GM21360 (cell line): ENCODE results near the gene LMOD1.
"Not testable (repeated sequence)": the region's sequence is repeated elsewhere in the genome, so short reads cannot be mapped to it uniquely, and the experiment has no call there.

Experiments
- ATAC-seq: cut with Tn5 transposase; IDR thresholded peaks from one replicate; pipeline ENCODE4 v1.9.1; 2021; ENCODE audit warnings: mild to moderate bottlenecking, moderate library complexity; ENCODE audit not compliant: unreplicated experiment

Gene LMOD1

DNA sequence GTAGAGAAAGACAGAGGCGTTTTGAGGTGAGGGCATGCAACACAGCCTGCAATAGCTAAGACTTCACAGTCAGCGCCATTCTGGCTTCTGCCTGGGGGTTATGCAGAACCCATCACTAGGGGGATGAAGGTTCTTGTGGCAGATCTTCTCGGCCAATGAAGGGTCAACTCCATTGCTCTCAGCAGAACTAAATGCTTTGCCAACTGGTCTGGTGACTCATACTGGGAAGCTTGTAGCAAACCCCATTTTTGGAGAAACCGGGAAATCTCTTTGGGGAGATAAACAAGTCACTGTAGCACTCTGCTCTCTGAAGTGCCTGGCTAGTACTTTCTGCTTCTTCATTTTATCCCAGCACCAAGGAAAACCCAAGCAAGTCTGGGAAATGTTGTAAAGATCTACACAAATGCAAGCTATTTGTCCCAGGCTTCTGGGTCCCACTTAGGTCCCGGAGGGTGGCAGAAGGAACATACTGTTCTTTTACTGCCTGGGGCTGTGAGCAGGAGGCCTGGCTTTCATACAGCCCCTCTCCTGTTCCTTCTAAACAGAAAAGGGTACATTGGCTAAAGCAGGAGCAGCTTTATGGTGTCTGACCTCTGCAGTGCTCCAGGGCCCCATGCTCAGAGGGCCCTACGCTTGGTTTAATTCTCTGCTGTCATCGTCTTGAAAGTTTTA lies 28.9 kb downstream of the LMOD1 start:
- ATAC-seq, result no peak

DNA sequence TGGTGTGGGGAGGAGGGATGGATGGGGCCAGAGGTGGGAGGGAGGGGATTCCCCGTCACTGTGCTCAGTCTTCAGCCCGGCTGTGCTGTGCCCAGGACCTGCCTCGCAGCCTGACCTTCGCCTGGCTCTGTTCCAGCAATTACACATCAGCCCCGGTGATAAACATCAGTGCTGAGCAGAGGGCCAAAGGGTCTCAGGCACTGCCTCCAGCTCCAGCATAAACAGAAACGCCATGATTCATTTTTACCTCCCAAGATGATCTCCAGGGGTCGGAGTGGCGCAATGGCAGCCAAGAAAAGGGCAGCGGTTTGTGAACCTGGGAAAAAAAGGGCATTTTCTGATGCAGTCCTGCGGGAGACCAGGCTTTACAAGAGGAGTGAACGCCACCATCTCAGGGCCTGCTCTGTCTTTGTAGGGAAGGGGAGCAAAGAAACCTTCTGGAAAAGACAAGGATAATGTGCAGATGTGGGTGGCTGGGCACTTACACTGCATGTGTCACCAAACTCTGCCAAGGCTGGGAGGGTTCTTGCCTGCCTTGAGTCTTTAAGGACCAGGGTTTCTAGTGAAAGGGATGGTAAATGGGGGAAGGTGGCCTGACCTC lies 29.6 kb downstream of the LMOD1 start:
- ATAC-seq, result no peak

DNA sequence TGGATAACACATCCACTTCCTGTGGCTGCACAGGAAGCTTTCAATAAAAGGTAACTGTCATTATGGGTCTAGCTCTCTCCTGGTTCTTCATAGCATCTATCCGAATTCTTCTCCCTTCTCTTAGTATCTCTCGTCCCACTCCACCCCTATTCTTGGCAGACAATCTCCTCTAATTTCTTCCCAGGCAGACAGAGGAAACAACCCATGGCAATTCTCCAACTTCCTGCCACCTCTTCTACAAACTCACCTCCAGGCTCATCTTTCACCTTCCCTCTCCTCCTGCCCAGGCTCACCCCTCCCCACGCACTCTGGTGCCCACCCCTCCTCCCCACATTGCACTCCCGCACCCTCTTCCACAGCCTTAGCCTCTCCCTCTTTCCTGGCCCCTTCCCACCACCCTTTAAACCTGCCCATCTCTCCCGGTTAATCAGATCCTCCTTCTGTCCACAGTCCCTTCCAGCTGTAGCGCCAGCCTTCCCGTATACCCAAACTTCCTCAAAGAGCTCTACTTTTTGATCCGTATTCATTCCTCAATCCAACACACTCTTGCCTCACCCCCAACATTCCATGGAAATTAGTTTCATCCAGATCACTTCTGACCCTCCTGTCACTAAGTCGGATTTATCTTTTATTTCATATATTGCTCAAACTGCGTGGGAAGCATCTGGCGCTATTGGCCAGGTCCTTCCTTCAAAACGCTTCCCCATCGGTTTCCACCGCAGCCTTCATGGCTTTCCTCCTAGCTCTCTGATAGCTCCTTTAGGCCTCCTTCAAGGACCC lies 31.7 kb downstream of the LMOD1 start:
- no peak for ATAC-seq

DNA sequence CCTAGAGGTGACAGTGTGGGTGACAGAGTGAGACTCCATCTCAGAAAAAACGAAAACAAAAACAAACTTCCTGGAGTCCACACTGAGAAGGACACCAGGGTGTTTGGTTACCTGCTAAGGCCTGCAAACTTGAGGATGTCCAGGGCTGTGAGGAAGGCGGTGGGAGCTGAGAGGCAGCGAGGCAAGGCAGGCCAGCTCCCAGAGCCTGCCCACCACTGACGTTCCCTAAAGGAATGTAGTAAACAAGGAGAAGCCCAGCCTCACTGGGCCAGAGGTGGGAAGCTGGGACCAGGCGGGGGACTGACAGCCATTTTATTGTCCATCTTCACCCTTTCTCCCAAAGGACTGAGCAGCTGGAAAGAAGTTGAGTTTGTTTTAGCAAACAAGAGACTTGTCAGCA lies 33.5 kb downstream of the LMOD1 start:
- no peak for ATAC-seq

DNA sequence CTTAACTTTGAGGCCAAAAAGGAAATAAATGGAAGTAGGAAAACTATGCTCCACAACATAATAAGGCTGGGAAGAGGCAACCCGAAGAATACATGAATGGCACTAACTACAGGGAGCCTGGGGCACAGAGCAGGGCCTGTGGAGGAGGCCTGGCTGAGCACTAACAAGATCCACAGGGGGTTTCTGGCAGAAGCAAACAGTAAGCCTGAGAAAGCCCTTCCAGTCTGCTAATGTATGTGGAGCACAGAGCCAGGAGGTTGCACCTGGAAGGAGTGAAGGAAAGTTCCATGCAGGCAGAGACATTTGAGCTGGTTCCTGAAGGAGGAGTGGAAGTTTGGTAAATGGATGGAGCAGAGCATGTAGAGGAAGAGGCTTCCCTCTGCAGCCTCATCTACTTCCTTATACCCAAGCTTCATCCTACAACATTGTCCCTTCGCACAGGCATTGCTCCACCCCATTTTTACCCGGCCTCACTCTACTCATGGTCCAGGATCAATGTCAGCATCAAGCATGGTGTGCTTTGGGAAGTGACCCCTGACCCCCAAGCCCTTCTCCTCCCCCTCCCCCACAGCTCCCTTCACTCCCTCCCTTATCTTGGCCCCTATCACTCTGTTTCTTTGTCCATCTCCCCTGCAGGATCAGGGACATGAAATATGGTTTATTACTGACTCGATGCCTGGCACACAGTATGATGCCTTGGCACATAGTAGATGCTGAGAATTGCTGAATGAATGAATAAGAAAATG lies 34.3 kb downstream of the LMOD1 start:
- ATAC-seq, result no peak

DNA sequence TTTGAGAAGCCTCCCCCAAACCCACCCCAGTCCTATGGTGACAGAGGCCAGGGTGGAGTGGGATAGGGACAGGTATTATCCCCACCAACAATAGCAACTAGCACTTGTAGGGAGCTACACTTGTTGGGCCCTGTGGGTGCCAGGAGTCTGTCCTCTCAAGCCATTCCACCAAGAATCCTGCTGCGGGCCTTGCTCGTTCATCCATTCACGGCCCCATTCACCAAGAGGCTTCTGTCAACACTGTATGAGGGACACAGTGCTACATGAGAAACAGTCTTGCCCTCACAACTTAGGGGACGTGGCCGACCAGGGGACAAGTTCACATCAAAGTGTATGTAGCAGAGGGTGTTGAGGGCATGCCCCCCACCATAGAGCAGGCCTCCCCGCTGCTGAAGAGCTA lies 38.7 kb downstream of the LMOD1 start:
- no peak for ATAC-seq

DNA sequence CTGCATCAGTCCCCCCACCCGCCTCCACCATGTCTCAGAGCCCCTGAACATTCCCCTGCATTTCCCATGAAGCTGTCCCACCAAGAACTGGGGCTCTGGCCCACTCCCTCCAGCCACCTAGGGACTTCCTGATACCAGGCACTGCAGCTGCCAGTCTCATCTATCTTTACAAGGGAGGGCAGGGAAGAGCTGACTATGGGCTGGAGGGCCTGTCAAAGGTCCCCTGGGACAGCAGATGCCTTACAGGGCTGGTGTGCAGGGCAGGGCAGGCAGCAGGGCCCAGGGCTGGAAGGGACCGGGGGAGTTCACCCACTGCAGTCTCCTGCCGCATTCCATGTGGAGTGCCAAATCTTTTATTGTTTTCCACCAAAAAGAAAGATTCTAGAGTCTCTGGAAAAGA lies 40.0 kb downstream of the LMOD1 start:
- no peak for ATAC-seq

DNA sequence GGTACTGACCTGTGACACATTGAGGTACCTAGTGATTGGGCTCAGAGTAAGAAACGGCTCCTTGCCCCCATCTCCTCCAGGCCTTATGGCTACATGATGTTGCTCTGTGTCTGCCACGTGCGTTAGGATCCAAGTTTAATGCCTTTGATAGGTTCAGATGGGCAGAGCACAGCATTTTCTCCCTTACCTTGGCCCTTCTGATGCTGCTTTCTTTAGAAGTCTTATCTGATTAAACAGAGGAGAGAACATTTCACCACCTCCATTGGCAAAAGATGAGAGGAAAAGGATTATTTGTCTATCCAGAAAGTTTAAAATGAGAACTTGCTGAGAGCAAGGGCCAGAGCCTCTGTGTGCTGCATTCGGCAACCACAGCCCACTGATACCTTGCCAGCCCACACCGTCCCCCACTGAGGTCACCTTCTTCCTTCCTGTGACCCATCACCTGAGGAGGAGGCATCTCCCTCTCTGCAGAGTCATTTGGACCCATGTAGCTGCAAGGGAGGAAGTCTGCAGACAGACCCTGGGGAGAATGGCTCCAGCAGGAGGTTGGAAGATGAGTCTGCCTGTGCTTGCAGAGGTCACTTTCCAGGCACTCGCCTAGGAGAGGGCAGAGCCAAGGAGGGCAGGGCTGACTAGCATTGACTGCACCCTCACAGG lies 41.0 kb downstream of the LMOD1 start:
- no peak for ATAC-seq

DNA sequence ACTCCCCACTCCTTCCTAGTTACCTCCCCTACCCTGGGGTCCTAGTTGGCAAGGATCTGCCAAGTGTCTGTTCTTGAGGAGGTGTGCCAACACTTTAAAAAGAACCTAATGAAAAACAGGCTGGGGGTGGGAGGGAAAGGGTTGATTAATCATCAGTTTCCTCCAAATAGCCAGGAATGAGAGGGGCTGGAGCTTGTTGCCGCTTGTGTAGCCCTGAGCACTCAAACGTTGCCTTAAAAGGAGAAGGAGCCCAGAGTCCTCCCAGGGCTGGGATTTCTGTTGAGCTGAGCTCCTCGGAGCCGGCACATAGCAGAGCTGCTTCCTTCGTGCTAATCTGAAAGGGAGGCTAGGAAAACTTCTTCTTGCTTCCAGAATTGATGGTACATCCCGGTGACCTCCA lies 41.8 kb downstream of the LMOD1 start:
- no peak for ATAC-seq

DNA sequence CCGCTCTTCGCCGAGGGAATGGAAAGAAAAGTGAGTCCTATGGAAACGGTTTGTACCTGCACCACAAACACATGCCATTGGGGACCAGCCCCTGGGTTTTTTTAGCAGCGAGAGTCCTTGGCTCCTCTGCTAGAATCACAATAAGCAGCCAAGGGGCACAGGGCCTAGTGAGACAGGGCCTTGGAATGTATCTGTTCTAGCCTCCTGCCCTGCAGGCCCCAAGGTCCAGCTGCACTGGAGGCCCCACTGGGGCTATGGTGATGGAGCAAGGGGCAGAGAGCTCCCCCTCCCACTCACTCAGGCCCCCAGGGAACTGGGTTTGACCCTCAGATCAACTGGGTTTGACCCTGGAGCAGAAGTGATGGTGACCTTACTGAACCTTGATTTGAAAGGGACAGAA lies 43.2 kb downstream of the LMOD1 start:
- no peak for ATAC-seq

DNA sequence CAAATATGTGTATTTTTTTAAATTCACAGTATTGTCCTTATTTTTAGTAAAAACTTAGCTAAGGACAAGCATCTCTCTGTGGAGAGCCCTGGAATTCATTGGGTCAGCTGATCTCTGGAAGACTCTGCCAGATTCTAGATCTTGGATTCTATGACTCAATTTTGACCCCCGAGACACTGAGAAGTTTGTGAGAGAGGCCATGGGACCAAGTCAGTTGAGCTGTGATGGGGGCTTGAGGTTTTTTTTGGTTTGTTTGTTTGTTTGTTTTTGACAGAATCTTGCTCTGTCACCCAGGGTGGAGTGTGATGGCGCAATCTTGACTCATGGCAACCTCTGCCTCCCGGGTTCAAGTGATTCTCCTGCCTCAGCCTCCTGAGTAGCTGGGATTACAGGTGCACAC lies 44.1 kb downstream of the LMOD1 start:
- ATAC-seq, result no peak

DNA sequence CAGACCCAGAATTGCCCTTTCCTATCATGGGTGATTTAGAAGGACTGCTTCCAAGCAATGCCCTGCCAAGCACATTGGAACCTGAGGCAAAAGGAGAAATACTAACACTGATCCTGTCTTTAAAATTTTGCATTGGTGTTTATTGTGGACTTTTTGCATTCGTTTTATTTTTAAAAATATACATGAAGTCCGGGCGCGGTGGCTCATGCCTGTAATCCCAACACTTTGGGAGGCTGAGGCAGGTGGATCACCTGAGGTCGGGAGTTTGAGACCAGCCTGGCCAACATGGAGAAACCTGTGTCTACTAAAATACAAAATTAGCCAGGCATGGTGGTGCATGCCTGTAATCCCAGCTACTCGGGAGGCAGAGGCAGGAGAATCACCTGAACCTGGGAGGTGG lies 45.3 kb downstream of the LMOD1 start:
- not testable (repeated sequence) for ATAC-seq

DNA sequence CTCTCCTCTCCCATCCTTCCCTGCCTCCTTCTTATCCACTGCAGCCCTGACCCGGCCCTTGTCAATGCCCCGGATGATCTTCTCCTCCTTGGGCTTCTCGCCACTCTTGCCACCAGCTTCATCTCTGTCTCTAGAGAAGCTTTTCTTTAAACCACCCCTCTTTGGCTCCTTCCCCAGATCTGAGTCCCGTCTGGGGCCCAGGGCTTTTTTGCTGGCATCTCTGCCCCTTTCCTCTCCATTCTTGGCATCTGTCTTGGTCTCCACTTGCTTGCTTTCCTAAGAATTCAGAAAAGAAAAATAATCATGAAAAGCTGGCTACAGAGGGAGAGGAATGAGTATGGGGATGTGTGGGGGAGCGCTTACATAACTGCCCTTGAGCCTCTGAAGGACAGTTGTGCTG lies 45.9 kb downstream of the LMOD1 start:
- ATAC-seq, result no peak

DNA sequence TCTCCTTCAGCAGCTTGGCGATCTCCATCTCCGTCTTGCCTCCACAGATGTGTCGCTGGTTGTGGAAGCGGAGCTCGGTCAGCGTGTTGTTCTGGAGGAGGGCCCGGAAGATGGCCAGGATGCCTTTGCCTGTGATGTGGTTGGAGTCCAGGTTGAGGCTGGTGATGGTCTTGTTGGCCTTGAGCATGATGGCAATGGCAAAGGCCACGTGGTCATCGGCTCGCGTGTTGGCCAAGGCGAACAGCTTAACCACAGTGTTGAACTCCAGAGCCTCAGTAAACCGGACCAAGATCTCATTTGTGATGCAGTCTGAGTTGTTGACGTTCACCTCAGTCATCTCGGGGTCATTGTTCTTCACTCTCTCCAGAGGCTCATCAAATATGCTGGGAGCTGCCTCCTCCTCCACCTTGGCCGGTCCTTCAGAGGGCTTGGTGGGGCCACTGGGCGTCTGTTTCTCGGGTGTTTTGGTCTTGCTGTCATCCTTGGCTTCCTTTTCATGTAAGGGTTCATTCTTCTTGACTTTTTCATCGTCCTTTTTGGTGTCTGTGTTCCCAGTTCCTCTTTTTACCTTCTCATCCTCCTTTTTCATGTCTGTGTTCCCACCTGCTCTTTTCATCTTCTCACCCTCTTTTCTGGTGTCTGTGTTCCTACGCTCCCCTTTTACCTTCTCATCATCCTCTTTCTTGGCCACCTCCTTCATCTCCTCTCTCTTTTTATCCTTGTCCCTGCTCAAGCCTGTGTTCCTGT lies 46.5 kb downstream of the LMOD1 start:
- no peak for ATAC-seq

DNA sequence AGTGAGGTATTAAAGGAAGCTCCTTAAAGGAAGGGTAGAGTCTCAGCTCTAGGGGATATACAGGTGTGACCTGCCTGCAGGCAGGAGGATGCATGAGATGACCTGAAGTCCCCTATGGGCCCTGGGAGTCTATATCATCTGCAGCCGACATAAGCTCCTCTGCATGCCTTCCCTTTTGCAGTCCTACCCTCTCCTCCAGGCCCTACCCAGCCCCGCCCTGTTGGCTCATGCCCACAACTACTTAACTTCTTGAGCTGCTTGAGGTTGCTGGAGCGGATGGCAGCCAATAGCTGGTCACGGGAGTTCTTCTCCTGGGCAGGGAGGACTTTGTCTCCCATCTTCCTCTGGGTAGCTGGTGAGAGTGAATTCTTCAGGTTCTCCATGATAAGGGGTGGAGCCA lies 47.4 kb downstream of the LMOD1 start:
- ATAC-seq, result no peak

DNA sequence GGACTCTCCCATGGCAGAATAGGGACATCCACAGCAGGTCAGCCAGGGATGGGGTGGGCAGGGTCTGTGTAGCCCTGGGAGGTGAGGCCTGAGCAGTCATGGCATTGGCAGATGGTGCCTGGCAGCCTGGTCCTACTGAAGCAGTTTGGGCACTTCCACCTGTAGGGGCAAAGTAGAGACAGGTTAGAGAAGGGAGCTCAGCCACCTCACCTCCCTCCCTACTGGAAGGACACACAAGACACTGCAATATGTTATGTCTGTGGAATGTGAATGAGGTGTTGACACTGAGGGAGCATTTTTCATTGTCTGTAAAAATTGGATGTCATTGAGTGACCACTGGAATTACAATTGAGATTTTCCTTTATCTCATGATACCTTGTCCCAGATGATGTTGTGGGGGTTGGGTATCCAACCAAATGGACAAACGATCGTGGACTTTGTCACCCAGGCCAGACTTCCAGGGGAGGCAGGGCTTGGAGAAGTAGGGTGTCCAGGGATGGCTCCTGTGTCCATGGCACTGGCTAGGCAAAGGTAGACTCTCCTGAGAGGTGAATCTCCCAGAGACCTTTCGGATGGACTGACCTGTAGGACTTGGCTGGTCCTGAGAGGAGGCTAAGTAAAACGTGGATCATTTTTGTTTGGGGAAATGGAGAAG lies 48.0 kb downstream of the LMOD1 start:
- no peak for ATAC-seq

DNA sequence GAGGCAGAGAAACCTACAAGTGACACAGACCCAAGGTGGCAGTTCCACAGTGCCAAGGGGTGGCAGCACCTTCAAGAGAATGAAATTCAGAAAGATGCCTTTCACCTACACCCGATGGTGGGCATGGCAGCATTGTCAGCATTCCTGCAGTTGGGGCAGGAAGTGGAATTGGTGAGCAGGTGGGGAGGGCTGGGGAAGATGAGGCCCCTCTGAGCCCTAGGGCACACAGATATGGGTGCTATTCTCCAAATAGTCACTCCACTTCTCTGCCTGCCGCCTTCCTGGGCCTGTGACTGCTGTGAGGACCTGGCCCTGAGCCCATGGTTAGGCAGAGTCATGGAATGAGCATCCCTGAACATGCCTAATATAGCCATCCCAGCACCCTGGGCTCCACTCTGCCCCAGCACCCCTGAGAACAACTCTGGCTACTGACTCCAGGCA lies 49.4 kb downstream of the LMOD1 start:
- no peak for ATAC-seq

DNA sequence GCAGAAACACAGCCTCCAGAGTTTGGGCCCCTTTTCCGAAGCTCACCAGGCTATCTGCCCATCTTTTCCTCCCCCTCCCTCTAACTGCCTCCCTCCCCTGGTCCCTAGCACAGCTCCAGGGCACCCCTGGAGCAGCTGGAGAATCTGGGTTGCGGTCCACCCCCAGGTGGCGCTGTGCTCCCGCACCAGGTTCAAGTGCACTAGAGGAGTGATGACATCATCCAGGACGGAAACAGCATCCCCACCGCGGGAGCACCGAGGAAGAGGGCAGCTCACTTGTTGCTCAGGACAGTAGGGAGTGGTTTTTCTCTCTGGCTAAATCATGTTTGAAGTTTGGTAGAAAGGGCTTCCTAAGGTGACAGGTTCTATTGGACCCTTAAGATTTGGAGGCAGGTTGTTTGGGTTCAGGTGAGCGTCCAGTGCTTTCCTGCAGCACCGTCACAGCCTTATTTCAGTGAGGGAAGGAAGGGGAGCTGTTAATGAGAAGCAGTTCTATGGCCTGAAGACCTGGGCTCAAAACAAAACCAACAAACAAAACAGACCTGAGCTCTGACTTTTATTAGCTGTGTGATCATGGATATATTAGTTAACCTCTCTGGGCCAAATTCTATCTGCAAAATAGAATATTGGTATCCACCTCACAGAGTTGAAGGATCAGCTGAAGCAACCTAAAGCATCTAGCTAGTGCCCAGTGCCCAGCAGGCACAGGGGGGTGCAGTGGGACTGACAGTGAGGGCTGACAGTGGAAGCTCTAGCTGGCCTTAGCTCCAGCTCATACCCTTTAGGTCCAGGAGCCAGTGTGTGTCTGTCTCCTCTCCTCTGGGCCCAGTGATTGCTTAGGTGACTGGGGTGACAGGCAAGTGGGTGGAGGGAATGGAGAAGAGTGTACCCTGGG lies 50.2 kb downstream of the LMOD1 start:
- ATAC-seq, result peak; percentile 82
